Measurements from ENCODE around the gene TMEM63C.

TMEM63C gene

DNA sequence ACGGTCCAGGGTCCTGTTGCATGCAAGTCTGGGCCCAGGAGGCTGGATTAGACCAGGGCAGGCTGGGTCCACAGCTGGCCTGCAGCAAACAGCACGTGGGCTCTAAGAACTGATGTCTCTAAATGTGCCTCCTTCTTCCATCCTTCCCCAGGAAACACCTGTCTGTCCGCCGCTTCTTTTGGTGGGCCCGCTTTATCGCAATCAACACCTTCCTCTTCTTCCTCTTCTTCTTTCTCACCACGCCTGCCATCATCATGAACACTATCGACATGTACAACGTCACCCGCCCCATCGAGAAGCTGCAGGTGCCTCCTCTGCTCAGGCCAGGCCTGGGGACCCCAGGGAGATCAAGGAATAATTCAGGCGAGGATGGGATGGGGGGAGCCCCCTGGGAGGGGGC lies 61.2 kb downstream of the TMEM63C start (continued):
- TF ChIP-seq, protein P1, sequence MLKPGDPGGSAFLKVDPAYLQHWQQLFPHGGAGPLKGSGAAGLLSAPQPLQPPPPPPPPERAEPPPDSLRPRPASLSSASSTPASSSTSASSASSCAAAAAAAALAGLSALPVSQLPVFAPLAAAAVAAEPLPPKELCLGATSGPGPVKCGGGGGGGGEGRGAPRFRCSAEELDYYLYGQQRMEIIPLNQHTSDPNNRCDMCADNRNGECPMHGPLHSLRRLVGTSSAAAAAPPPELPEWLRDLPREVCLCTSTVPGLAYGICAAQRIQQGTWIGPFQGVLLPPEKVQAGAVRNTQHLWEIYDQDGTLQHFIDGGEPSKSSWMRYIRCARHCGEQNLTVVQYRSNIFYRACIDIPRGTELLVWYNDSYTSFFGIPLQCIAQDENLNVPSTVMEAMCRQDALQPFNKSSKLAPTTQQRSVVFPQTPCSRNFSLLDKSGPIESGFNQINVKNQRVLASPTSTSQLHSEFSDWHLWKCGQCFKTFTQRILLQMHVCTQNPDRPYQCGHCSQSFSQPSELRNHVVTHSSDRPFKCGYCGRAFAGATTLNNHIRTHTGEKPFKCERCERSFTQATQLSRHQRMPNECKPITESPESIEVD (tag by site-specific recombination; IDR thresholded peaks at IDR 0.05) = no peak

DNA sequence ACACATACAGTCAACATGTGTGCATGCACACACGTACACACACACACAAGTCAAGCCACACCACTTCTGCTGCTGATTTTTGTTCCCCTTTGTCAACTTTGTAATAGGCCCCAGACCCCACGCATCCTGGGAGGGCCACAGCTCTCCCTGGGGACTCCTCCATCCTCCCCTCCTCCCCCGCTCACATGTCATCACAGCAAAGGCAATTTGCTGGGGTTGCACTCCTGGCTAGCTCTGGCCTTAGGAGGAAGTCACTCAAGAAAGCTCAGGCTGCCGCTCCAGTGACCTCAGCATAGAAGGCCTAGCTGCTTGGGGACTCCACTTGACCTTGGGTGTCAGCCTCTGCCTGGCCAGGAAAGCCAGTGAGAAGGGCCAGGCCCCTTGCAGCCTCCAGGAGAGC lies 62.3 kb downstream of the TMEM63C start:
- TF ChIP-seq ZNF248 (tag by site-specific recombination; IDR thresholded peaks at IDR 0.05) (no peak), ZNF292 (tag by site-specific recombination; IDR thresholded peaks at IDR 0.05; ENCODE audit: borderline replicate concordance, low read depth) (no peak), ZSCAN16 (tag by site-specific recombination; IDR thresholded peaks at IDR 0.05) (no peak), ZNF701 (tag by site-specific recombination; IDR thresholded peaks at IDR 0.05) (no peak), ZNF623 (tag by site-specific recombination; IDR thresholded peaks at IDR 0.05) (no peak), ZNF354C (tag by site-specific recombination; IDR thresholded peaks at IDR 0.05; ENCODE audit: borderline replicate concordance, low read depth) (no peak), ZNF555 (tag by site-specific recombination; conservative IDR thresholded peaks at IDR 0.05) (no peak), ZNF140 (tag by site-specific recombination; IDR thresholded peaks at IDR 0.05) (no peak)
- TF ChIP-seq, protein P2, sequence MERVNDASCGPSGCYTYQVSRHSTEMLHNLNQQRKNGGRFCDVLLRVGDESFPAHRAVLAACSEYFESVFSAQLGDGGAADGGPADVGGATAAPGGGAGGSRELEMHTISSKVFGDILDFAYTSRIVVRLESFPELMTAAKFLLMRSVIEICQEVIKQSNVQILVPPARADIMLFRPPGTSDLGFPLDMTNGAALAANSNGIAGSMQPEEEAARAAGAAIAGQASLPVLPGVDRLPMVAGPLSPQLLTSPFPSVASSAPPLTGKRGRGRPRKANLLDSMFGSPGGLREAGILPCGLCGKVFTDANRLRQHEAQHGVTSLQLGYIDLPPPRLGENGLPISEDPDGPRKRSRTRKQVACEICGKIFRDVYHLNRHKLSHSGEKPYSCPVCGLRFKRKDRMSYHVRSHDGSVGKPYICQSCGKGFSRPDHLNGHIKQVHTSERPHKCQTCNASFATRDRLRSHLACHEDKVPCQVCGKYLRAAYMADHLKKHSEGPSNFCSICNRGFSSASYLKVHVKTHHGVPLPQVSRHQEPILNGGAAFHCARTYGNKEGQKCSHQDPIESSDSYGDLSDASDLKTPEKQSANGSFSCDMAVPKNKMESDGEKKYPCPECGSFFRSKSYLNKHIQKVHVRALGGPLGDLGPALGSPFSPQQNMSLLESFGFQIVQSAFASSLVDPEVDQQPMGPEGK (tag by site-specific recombination; IDR thresholded peaks at IDR 0.05) = no peak
- TF ChIP-seq, protein P3, sequence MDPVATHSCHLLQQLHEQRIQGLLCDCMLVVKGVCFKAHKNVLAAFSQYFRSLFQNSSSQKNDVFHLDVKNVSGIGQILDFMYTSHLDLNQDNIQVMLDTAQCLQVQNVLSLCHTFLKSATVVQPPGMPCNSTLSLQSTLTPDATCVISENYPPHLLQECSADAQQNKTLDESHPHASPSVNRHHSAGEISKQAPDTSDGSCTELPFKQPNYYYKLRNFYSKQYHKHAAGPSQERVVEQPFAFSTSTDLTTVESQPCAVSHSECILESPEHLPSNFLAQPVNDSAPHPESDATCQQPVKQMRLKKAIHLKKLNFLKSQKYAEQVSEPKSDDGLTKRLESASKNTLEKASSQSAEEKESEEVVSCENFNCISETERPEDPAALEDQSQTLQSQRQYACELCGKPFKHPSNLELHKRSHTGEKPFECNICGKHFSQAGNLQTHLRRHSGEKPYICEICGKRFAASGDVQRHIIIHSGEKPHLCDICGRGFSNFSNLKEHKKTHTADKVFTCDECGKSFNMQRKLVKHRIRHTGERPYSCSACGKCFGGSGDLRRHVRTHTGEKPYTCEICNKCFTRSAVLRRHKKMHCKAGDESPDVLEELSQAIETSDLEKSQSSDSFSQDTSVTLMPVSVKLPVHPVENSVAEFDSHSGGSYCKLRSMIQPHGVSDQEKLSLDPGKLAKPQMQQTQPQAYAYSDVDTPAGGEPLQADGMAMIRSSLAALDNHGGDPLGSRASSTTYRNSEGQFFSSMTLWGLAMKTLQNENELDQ (tag by site-specific recombination; IDR thresholded peaks at IDR 0.05; ENCODE audit: low read depth) = no peak
- TF ChIP-seq, protein P4, sequence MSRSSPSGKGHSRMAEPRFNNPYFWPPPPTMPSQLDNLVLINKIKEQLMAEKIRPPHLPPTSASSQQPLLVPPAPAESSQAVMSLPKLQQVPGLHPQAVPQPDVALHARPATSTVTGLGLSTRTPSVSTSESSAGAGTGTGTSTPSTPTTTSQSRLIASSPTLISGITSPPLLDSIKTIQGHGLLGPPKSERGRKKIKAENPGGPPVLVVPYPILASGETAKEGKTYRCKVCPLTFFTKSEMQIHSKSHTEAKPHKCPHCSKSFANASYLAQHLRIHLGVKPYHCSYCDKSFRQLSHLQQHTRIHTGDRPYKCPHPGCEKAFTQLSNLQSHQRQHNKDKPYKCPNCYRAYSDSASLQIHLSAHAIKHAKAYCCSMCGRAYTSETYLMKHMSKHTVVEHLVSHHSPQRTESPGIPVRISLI (tag by site-specific recombination; IDR thresholded peaks at IDR 0.05) = no peak
- H3K4me3 ChIP-seq (ENCODE audit: low read depth, low read length) = no peak overlapping the region
- H3K9me3 ChIP-seq (ENCODE audit: control insufficient read depth, insufficient read depth, low read depth, low read length) = no peaks in the 10 kb centered on the region
- H3K27ac ChIP-seq (ENCODE audit: extremely low read depth, low read depth, low read length) = no peak overlapping the region
- no peaks in the 10 kb centered on the region for H3K4me1 ChIP-seq (ENCODE audit: control insufficient read depth, insufficient read depth, low read length)
- H3K36me3 ChIP-seq (ENCODE audit: control insufficient read depth in 2 of 2, insufficient read depth in 1 of 2, low read length in 2 of 2) = peaks cover 0 to 14% of the 10 kb centered on the region in 2 experiments; a peak in 1 of 3 replicates
- POLR2A ChIA-PET = no interaction called here
- CTCF ChIA-PET = no interaction called here

DNA sequence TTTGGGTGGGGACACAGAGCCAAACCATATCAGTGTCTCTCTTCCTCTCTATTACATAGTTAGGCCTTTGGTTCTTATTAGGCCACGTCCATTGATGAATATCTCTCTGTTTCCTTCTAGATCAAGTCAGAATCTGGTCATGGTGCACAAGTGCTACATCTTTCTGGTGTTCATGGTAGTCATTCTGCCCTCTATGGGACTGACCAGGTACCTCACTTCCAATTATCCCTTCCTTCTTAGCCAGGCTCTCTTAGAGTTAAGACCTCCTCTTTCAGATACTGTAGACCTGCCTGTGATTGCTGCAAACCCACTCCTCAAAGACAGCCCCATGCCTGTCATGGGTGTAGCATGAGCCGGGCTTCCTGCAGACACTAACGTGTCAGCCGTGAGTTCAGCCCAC lies 64.2 kb downstream of the TMEM63C start:
- CTCF ChIA-PET = interaction anchor here (0.6 to 0.7 kb wide), 3 partner anchors 22 to 79 kb away, joined by 3 to 4 read pairs (median 3); no protein-coding TSS in a partner anchor
- peaks cover 0 to 19% of the 10 kb centered on the region in 2 experiments; a peak in 1 of 3 replicates for H3K36me3 ChIP-seq (ENCODE audit: control insufficient read depth in 2 of 2, insufficient read depth in 1 of 2, low read length in 2 of 2)
- no peak overlapping the region for H3K27ac ChIP-seq (ENCODE audit: extremely low read depth, low read depth, low read length)
- POLR2A ChIA-PET = no interaction called here
- no peaks in the 10 kb centered on the region for H3K9me3 ChIP-seq (ENCODE audit: control insufficient read depth, insufficient read depth, low read depth, low read length)
- H3K4me1 ChIP-seq (ENCODE audit: control insufficient read depth, insufficient read depth, low read length) = no peaks in the 10 kb centered on the region
- H3K4me3 ChIP-seq (ENCODE audit: low read depth, low read length) = no peak overlapping the region
- no peak for TF ChIP-seq RBAK (tag by site-specific recombination; IDR thresholded peaks at IDR 0.05)
- TF ChIP-seq SETDB1 (IDR thresholded peaks at IDR 0.05; ENCODE audit: insufficient read length, low read length) = no peak
- no peak for TF ChIP-seq ZNF530 (tag by site-specific recombination; IDR thresholded peaks at IDR 0.05; ENCODE audit: low read depth)
- TF ChIP-seq, protein P3 (tag by site-specific recombination; IDR thresholded peaks at IDR 0.05; ENCODE audit: low read depth) = no peak
- TF ChIP-seq PRDM1 (tag by site-specific recombination; IDR thresholded peaks at IDR 0.05) = no peak
- no peak for TF ChIP-seq KLF16 (tag by site-specific recombination; IDR thresholded peaks at IDR 0.05)
- TF ChIP-seq ZBTB17 (tag by site-specific recombination; IDR thresholded peaks at IDR 0.05) = no peak
- TF ChIP-seq ZNF830 (tag by site-specific recombination; IDR thresholded peaks at IDR 0.05; ENCODE audit: low read depth) = no peak
- no peak for TF ChIP-seq ZSCAN23 (tag by site-specific recombination; IDR thresholded peaks at IDR 0.05)
- TF ChIP-seq, protein P5, sequence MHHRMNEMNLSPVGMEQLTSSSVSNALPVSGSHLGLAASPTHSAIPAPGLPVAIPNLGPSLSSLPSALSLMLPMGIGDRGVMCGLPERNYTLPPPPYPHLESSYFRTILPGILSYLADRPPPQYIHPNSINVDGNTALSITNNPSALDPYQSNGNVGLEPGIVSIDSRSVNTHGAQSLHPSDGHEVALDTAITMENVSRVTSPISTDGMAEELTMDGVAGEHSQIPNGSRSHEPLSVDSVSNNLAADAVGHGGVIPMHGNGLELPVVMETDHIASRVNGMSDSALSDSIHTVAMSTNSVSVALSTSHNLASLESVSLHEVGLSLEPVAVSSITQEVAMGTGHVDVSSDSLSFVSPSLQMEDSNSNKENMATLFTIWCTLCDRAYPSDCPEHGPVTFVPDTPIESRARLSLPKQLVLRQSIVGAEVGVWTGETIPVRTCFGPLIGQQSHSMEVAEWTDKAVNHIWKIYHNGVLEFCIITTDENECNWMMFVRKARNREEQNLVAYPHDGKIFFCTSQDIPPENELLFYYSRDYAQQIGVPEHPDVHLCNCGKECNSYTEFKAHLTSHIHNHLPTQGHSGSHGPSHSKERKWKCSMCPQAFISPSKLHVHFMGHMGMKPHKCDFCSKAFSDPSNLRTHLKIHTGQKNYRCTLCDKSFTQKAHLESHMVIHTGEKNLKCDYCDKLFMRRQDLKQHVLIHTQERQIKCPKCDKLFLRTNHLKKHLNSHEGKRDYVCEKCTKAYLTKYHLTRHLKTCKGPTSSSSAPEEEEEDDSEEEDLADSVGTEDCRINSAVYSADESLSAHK (tag by site-specific recombination; IDR thresholded peaks at IDR 0.05) = no peak
- no peak for TF ChIP-seq ZFP37 (tag by site-specific recombination; IDR thresholded peaks at IDR 0.05)
